Panc1 (cell line): ENCODE data around the gene UBXN11. TPM values are rescaled to one million over a fixed set of nuclear protein-coding genes. Genes with fewer than 3 reads are reported as not detected.

Experiments
- total RNA-seq: library from RNA; stranded (reverse); gene quantifications from one replicate; pipeline ENCODE4 v1.2.1, GENCODE V29; 2021; ENCODE audit not compliant: unreplicated experiment

The UBXN11 gene
- total RNA-seq, 1 experiment from 2014 or later = 23.7 TPM

Other genes starting within 250 kb of the UBXN11 start
- gene TRIM63, start 239.0 kb downstream of the UBXN11 start, total RNA-seq = not detected
- gene PDIK1L, start 194.8 kb downstream of the UBXN11 start, total RNA-seq = 8.0 TPM
- 0.05 TPM for gene FAM110D, start 147.6 kb downstream of the UBXN11 start, total RNA-seq
- not detected for gene C1orf232, start 137.7 kb downstream of the UBXN11 start, total RNA-seq
- gene ZNF593, start 136.7 kb downstream of the UBXN11 start, total RNA-seq = 108 TPM
- not detected for gene ZNF593OS, start 134.8 kb downstream of the UBXN11 start, total RNA-seq
- 13.7 TPM for gene CNKSR1, start 129.1 kb downstream of the UBXN11 start, total RNA-seq
- not detected for gene CATSPER4, start 116.0 kb downstream of the UBXN11 start, total RNA-seq
- 51.8 TPM for gene CEP85, start 72.4 kb downstream of the UBXN11 start, total RNA-seq
- 193 TPM for gene SH3BGRL3, start 26.6 kb downstream of the UBXN11 start, total RNA-seq
- 1.6 TPM for gene CD52, start 11.3 kb upstream of the UBXN11 start, total RNA-seq
- 0.64 TPM for gene CRYBG2, start 47.5 kb upstream of the UBXN11 start, total RNA-seq
- gene ZNF683, start 66.1 kb upstream of the UBXN11 start, total RNA-seq = not detected
- 0.64 TPM for gene LIN28A, start 104.2 kb upstream of the UBXN11 start, total RNA-seq
- 56.7 TPM for gene DHDDS, start 125.7 kb upstream of the UBXN11 start, total RNA-seq
- 496 TPM for gene HMGN2, start 165.8 kb upstream of the UBXN11 start, total RNA-seq
- gene RPS6KA1, start 223.1 kb upstream of the UBXN11 start, total RNA-seq = 44.0 TPM